ENCODE data around the gene SH3RF2.
"Not testable (repeated sequence)": the region's sequence is repeated elsewhere in the genome, so short reads cannot be mapped to it uniquely, and the experiment has no call there.

SH3RF2 gene

DNA sequence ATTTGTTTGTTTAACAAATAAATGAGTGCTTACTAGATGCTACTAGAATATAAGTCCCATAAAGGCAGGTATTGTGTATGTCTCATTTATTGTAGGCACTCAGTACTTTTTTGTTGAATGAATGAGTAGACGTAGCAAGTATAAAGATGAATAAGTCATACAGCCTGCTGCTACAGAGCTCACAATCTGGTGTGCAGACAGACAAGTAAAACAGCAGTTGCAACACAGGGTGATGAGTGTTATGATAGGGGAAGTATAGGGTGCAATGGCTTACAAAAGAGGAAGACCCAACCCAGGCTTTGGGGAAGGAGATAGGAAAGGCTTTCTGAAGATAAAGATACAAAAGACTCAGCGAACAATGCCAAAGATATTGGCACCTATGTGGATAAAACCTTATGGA is 47.7 kb downstream of the SH3RF2 start:
- Histone ChIP-seq H3K4me3 (ENCODE audit: low read length) (no peak overlapping the region), H3K9ac (ENCODE audit: low read length) (no peak overlapping the region), H3K9me3 (ENCODE audit: control insufficient read depth, low read length) (no peaks in the 10 kb centered on the region), H3K27me3 (ENCODE audit: control insufficient read depth, insufficient read depth, low read length) (no peaks in the 10 kb centered on the region), H3K36me3 (ENCODE audit: control insufficient read depth, insufficient read depth, low read length) (no peaks in the 10 kb centered on the region), H3K4me1 (ENCODE audit: control insufficient read depth, insufficient read depth, low read length) (peaks cover 39% of the 10 kb centered on the region)

GRCh38 chr5:145987856-145988255 is 51.5 kb downstream of the SH3RF2 start:
- Histone ChIP-seq H3K9ac (ENCODE audit: low read length) (no peak overlapping the region), H3K36me3 (ENCODE audit: control insufficient read depth, insufficient read depth, low read length) (no peaks in the 10 kb centered on the region), H3K27me3 (ENCODE audit: control insufficient read depth, insufficient read depth, low read length) (no peaks in the 10 kb centered on the region), H3K4me3 (ENCODE audit: low read length) (no peak overlapping the region), H3K9me3 (ENCODE audit: control insufficient read depth, low read length) (no peaks in the 10 kb centered on the region), H3K4me1 (ENCODE audit: control insufficient read depth, insufficient read depth, low read length) (peaks cover 22% of the 10 kb centered on the region)

DNA sequence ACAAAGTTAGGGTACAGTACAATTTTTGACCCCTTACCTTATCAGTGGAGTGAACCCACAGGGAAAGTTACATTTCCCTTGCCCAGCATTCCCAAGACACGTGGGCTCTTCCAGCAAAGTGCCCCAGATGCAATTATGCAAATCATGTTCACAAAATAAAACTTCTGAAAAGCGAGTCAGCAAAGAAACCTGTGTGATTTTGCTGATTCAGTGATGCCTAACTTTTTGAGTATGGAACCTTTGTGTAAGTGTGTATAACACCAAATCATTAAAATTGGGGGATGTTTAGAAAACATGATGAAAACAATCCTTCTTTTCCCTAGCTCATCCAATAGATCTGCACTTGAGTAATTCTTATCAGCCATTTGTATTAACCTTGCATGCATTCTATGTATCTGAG is 52.6 kb downstream of the SH3RF2 start:
- Histone ChIP-seq H3K9ac (ENCODE audit: low read length) (no peak overlapping the region), H3K27me3 (ENCODE audit: control insufficient read depth, insufficient read depth, low read length) (no peaks in the 10 kb centered on the region), H3K36me3 (ENCODE audit: control insufficient read depth, insufficient read depth, low read length) (no peaks in the 10 kb centered on the region), H3K4me3 (ENCODE audit: low read length) (no peak overlapping the region), H3K4me1 (ENCODE audit: control insufficient read depth, insufficient read depth, low read length) (peaks cover 13% of the 10 kb centered on the region), H3K9me3 (ENCODE audit: control insufficient read depth, low read length) (no peaks in the 10 kb centered on the region)

GRCh38 chr5:145989428-145989827 is 53.0 kb downstream of the SH3RF2 start:
- Histone ChIP-seq H3K9me3 (ENCODE audit: control insufficient read depth, low read length) (no peaks in the 10 kb centered on the region), H3K9ac (ENCODE audit: low read length) (no peak overlapping the region), H3K36me3 (ENCODE audit: control insufficient read depth, insufficient read depth, low read length) (no peaks in the 10 kb centered on the region), H3K4me1 (ENCODE audit: control insufficient read depth, insufficient read depth, low read length) (peaks cover 13% of the 10 kb centered on the region), H3K4me3 (ENCODE audit: low read length) (no peak overlapping the region), H3K27me3 (ENCODE audit: control insufficient read depth, insufficient read depth, low read length) (no peaks in the 10 kb centered on the region)

- H3K4me3 ChIP-seq (ENCODE audit: low read length) = no peak overlapping the region
- H3K4me1 ChIP-seq (ENCODE audit: control insufficient read depth, insufficient read depth, low read length) = peaks cover 13% of the 10 kb centered on the region
- H3K27me3 ChIP-seq (ENCODE audit: control insufficient read depth, insufficient read depth, low read length) = no peaks in the 10 kb centered on the region
- H3K36me3 ChIP-seq (ENCODE audit: control insufficient read depth, insufficient read depth, low read length) = no peaks in the 10 kb centered on the region
- H3K9me3 ChIP-seq (ENCODE audit: control insufficient read depth, low read length) = no peaks in the 10 kb centered on the region
- H3K9ac ChIP-seq (ENCODE audit: low read length) = no peak overlapping the region
These were observed 53.8 kb downstream of the SH3RF2 start for GRCh38 chr5:145990170-145990569.

DNA sequence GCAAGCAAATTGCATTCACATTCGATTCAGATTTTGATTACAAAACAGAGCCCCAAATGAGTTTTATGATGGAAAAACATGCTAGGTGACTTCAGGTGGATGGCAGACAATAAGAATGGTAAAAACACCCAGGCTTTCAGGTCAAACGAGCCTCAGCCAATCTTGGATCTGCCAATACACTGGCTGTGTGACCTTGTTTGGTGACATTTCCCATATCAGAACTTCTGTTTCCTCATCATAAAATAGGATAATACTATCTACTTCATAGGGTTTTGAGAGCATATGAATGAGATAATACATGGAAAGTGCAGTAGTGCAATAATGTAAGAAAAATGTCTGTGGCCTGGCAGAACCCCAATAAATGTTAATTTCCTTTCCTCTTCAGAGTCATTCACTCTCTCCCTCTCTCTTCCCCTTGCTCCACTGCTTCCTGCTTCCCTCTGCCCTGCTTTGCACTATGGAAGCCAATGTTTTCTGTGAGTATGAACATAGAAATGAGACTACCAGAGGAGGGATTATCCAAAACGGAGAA is 54.7 kb downstream of the SH3RF2 start:
- no peak overlapping the region for H3K9ac ChIP-seq (ENCODE audit: low read length)
- H3K4me1 ChIP-seq (ENCODE audit: control insufficient read depth, insufficient read depth, low read length) = peaks cover 13% of the 10 kb centered on the region
- H3K27me3 ChIP-seq (ENCODE audit: control insufficient read depth, insufficient read depth, low read length) = no peaks in the 10 kb centered on the region
- H3K9me3 ChIP-seq (ENCODE audit: control insufficient read depth, low read length) = no peaks in the 10 kb centered on the region
- no peak overlapping the region for H3K4me3 ChIP-seq (ENCODE audit: low read length)
- H3K36me3 ChIP-seq (ENCODE audit: control insufficient read depth, insufficient read depth, low read length) = no peaks in the 10 kb centered on the region

GRCh38 chr5:145993538-145993937 is 57.2 kb downstream of the SH3RF2 start:
- not testable (repeated sequence) for H3K9me3 ChIP-seq (ENCODE audit: control insufficient read depth, low read length); H3K9ac ChIP-seq (ENCODE audit: low read length); H3K27me3 ChIP-seq (ENCODE audit: control insufficient read depth, insufficient read depth, low read length); H3K4me3 ChIP-seq (ENCODE audit: low read length); H3K36me3 ChIP-seq (ENCODE audit: control insufficient read depth, insufficient read depth, low read length)
- peaks cover 13% of the 10 kb centered on the region for H3K4me1 ChIP-seq (ENCODE audit: control insufficient read depth, insufficient read depth, low read length)

GRCh38 chr5:145996135-145996534 is 59.8 kb downstream of the SH3RF2 start:
- H3K9me3 ChIP-seq (ENCODE audit: control insufficient read depth, low read length) = no peaks in the 10 kb centered on the region
- peaks cover 2% of the 10 kb centered on the region for H3K4me1 ChIP-seq (ENCODE audit: control insufficient read depth, insufficient read depth, low read length)
- H3K36me3 ChIP-seq (ENCODE audit: control insufficient read depth, insufficient read depth, low read length) = no peaks in the 10 kb centered on the region
- no peak overlapping the region for H3K4me3 ChIP-seq (ENCODE audit: low read length)
- H3K9ac ChIP-seq (ENCODE audit: low read length) = no peak overlapping the region
- H3K27me3 ChIP-seq (ENCODE audit: control insufficient read depth, insufficient read depth, low read length) = no peaks in the 10 kb centered on the region

DNA sequence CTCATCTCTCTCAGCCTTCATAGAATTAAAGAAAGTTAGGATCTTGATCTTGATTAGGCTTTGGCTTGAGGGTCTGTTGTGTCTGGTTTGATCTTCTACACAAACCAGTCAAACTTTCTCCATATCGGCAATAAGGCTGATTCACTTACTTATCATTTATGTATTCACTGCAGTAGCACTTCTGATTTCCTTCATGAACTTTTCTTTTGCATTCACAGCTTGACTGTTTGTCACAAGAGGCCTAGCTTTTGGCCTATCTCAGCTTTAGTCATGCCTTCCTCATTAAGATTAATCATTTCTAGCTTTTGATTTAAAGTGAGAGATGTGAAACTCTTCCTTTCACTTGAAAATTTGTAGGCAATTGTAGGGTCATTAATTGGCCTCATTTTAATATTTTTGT is 62.8 kb downstream of the SH3RF2 start:
- H3K4me1 ChIP-seq (ENCODE audit: control insufficient read depth, insufficient read depth, low read length) = peaks cover 5% of the 10 kb centered on the region

DNA sequence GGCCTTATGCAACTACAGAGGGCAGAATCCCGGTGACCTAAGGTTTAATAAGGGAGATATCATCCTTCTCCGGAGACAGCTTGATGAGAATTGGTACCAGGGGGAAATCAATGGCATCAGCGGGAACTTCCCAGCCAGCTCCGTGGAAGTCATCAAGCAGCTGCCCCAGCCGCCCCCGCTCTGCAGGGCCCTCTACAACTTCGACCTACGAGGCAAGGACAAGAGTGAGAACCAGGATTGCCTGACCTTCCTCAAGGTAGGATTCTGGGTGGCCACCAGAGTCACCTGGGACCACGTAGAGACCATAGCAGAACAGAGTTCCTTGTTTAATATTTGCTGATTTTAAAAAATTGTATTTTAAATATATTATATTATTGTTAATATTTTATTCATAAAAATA is 63.7 kb downstream of the SH3RF2 start:
- Histone ChIP-seq H3K9ac (ENCODE audit: low read length) (no peak overlapping the region), H3K9me3 (ENCODE audit: control insufficient read depth, low read length) (no peaks in the 10 kb centered on the region), H3K36me3 (ENCODE audit: control insufficient read depth, insufficient read depth, low read length) (no peaks in the 10 kb centered on the region), H3K4me3 (ENCODE audit: low read length) (no peak overlapping the region), H3K4me1 (ENCODE audit: control insufficient read depth, insufficient read depth, low read length) (peaks cover 5% of the 10 kb centered on the region), H3K27me3 (ENCODE audit: control insufficient read depth, insufficient read depth, low read length) (no peaks in the 10 kb centered on the region)

More for the DNA sequence above, 62.8 kb downstream of the SH3RF2 start:
- Histone ChIP-seq H3K9ac (ENCODE audit: low read length) (no peak overlapping the region), H3K9me3 (ENCODE audit: control insufficient read depth, low read length) (no peaks in the 10 kb centered on the region), H3K36me3 (ENCODE audit: control insufficient read depth, insufficient read depth, low read length) (no peaks in the 10 kb centered on the region), H3K4me3 (ENCODE audit: low read length) (no peak overlapping the region), H3K27me3 (ENCODE audit: control insufficient read depth, insufficient read depth, low read length) (no peaks in the 10 kb centered on the region)

DNA sequence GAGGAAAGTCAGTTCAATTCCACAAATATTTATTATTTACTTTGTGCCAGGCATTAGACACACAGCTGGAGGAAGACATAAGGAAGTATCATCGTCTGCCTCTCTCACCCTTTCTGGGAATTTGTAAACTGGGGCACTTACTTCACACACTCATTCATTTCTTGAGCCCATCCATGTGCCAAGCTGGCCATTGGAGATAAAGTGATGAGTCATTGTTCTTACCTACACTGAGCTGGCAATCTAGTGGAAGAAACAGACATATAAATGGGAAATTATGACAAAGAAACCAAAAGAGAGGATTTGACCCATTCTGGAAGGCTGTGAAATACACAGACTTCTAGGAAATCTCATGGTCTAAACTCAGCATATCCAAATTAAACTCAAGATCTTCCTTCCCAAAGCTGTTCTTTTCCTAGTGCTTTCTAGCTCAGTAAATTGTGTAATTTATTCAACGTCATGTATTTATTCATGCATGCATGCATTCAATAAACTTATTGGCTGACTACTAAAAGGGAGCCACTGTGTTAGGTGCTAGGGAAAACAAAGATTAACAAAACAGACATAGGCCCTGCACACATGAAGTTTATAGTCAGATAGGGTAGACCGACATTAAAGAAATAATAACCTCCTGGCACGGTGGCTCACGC is 65.3 kb downstream of the SH3RF2 start:
- no peaks in the 10 kb centered on the region for H3K27me3 ChIP-seq (ENCODE audit: control insufficient read depth, insufficient read depth, low read length)
- peaks cover 5% of the 10 kb centered on the region for H3K36me3 ChIP-seq (ENCODE audit: control insufficient read depth, insufficient read depth, low read length)
- no peak overlapping the region for H3K4me3 ChIP-seq (ENCODE audit: low read length)
- H3K9me3 ChIP-seq (ENCODE audit: control insufficient read depth, low read length) = no peaks in the 10 kb centered on the region
- peaks cover 5% of the 10 kb centered on the region for H3K4me1 ChIP-seq (ENCODE audit: control insufficient read depth, insufficient read depth, low read length)
- no peak overlapping the region for H3K9ac ChIP-seq (ENCODE audit: low read length)

- Histone ChIP-seq H3K4me1 (ENCODE audit: control insufficient read depth, insufficient read depth, low read length) (peaks cover 14% of the 10 kb centered on the region), H3K9ac (ENCODE audit: low read length) (no peak overlapping the region), H3K4me3 (ENCODE audit: low read length) (no peak overlapping the region), H3K36me3 (ENCODE audit: control insufficient read depth, insufficient read depth, low read length) (peaks cover 5% of the 10 kb centered on the region), H3K9me3 (ENCODE audit: control insufficient read depth, low read length) (no peaks in the 10 kb centered on the region), H3K27me3 (ENCODE audit: control insufficient read depth, insufficient read depth, low read length) (no peaks in the 10 kb centered on the region)
These were observed 66.1 kb downstream of the SH3RF2 start for GRCh38 chr5:146002491-146002890.

DNA sequence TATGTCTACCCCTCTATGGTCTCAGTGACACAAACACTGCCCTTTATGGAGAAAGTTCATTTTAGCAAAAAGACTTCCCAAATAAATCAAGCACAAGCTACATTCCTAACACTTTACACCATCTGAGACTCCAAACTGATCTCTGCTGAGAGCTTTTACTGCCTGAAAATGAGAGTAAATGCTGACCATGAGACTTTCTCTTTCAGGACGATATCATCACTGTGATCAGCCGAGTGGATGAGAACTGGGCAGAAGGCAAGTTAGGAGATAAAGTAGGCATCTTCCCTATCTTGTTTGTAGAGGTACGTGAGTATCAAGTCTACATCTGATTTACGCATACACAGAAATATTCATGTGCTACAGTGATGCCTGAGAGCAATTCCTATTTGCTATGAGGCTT is 67.5 kb downstream of the SH3RF2 start:
- Histone ChIP-seq H3K4me1 (ENCODE audit: control insufficient read depth, insufficient read depth, low read length) (peaks cover 22% of the 10 kb centered on the region), H3K9ac (ENCODE audit: low read length) (no peak overlapping the region), H3K27me3 (ENCODE audit: control insufficient read depth, insufficient read depth, low read length) (no peaks in the 10 kb centered on the region), H3K9me3 (ENCODE audit: control insufficient read depth, low read length) (no peaks in the 10 kb centered on the region), H3K36me3 (ENCODE audit: control insufficient read depth, insufficient read depth, low read length) (peaks cover 5% of the 10 kb centered on the region), H3K4me3 (ENCODE audit: low read length) (no peak overlapping the region)
